Hematopoietic multipotent progenitor cell (in vitro differentiated cells): ENCODE measurements around the gene TMTC2. TPM values are rescaled to one million over a fixed set of nuclear protein-coding genes. Genes with fewer than 3 reads are reported as not detected.
"Not testable (repeated sequence)": the region's sequence is repeated elsewhere in the genome, so short reads cannot be mapped to it uniquely, and the experiment has no call there.

Experiments used
- DNase-seq, 3 donors: peaks; one replicate each; pipeline ENCODE4 v3.0.0-alpha.2; 2011 to 2015; ENCODE audit warnings: low read depth in 2 of 3, low spot score in 2 of 3
- total RNA-seq: library from RNA; depleted of rRNA; stranded (reverse); fragments of >200 nt; gene quantifications from one replicate; pipeline ENCODE4 v1.2.3, GENCODE V29; 2012

Gene TMTC2
- total RNA-seq, 1 donor, result 2.7 TPM

DNA sequence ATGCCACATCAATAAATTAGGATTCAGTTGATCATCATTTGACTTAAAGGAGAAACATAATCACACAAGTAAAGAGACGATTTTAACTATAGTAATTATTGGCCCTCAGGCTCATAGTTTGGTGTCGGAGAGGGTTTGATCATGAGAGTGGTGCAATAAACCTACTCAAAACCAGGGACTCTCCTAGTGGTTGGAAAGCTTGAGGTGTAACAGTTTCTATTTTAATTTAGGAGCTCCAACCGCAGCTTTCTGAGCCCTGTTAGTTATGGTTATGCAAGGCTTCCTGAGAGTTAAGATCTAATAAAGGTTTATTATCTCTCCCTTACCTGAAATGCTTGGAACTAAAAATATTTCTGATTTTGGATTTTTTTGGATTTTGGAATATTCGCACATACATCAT, 36.4 kb downstream of the TMTC2 start:
- no peak for DNase-seq

DNA sequence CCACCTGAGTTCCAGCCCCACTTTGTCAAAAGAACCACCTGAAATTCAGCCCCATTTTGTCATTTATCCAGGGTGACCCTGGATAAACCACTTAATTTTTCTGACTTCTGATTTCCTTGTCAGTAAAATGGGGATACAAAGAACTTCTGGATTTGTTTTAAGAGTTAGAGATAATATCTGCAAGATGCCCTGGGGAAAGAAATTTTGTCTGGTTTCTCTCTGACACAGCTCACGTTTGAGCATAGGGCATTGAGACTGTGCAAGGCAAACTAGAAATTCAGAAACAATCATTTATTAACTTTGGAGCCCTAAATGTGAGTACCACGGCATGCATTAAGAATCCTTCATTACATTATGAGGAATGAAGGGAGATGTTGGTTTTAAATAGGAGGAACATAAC, 37.2 kb downstream of the TMTC2 start:
- DNase-seq, result no peak

DNA sequence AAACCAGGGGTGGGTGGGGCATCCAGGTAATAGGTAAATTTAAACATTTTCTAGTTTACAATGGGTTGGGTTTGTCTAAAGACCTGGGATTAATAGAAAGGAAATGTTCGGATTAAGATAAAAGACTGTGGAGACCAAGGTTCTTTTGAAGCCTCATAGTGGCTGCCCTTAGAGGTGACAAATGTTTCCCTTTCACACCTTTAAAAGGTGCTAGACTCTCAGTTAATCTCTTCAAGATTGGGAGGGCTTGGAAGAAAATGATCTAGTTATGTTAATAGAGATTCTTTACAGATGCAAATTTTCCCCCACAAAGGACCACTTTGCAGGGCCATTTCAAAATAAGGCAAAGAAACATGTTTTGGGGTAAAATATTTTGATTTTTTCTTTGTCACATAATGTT, 39.0 kb downstream of the TMTC2 start:
- DNase-seq, result no peak

DNA sequence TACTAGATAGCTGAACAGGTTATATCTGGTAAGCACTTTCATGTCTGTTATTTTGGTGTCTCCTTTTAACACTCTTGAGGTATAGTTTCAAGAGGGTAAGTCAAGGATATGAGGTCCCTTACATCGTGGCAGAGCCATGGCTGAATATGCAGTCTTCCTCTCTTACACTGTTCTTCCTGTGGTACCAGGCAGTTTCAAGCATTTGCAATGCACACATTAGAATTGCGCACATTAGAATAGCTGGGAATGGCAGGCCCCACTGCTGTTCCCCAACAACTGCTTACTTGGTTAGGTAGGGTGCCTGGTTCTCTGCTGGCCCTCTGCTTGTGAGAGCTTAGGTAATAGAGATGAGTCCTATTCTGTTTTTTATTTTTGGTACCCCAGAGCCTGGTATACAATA, 41.2 kb downstream of the TMTC2 start:
- no peak for DNase-seq

DNA sequence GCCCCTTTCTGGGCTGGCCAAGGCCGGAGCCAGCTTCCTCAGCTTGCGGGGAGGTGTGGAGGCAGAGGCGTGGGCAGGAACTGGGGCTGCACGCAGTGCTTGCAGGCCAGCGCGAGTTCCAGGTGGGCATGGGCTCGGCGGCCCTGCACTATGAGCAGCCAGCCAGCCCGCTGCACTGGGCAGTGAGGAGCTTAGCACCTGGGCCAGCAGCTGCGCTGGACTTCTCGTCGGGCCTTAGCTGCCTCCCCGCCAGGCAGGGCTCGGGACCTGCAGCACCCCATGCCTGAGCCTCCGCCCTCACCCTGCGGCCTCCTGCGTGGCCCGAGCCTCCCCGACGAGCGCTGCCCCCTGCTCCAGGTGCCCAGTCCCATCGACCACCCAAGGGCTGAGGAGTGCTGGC, 42.0 kb downstream of the TMTC2 start:
- no peak for DNase-seq

DNA sequence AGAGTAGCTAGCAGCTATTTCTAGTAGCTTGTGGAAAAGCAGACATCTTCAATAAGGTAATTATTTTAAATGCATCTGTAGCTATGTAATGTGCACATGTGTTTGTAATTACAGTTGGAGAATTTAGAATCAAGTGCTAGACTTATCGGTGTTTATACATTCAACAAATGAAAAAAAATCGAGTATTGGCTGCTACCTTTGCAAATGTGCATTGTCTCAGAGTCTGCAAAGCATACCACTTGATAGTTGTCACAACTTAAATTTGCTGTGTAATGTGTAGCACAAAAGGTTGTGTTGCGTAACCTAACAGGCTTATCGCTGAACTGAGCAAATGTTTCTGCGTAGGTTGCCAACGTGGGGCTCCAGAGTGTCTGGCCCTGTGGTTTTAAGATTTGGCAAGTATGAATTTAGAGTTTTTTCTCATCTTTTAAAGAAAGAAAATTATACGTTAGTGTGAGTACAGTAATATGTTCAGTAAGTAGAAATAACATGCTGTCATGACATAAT, 44.3 kb downstream of the TMTC2 start:
- DNase-seq, result no peak

DNA sequence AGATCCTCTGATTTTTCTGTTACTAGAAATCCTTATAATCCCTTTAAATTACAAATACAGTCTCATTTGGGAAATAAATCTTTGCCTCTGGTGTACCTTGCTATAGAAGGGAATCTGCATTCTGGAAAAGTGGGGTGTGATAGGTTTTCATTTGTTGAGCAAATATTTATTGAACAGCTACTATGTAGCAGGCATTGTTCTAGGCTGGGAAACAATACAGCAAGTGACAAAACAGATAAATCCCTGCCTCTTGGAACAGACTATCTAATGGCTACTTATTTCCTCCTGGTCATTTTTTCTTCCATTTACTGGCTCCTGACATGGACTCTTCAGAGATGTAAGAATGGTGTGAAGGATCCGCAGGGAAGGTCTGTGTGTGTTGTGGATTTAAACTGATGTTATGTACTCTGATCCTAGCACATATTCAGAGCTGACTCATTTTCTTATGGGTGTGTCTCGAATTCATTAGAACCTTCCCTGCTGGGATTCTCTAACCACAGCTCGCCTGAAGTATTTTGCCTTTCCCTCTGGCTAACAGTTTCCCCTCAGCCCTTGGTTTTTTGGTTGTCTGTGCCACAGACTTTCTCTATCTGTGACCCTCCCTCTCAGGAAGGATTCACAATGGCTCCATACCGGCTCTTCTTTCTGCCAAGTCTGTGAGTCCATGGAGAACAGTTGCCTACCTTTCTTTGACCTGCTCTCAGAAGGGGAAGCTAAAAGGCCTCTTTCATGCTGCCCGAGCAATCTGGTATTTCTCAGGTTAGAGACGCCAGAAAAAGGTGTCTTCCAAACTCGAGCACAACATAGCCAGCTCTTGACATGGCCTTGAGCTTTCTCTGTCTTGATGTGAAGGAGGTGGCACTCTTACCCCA, 53.7 kb downstream of the TMTC2 start:
- DNase-seq, result no peak

DNA sequence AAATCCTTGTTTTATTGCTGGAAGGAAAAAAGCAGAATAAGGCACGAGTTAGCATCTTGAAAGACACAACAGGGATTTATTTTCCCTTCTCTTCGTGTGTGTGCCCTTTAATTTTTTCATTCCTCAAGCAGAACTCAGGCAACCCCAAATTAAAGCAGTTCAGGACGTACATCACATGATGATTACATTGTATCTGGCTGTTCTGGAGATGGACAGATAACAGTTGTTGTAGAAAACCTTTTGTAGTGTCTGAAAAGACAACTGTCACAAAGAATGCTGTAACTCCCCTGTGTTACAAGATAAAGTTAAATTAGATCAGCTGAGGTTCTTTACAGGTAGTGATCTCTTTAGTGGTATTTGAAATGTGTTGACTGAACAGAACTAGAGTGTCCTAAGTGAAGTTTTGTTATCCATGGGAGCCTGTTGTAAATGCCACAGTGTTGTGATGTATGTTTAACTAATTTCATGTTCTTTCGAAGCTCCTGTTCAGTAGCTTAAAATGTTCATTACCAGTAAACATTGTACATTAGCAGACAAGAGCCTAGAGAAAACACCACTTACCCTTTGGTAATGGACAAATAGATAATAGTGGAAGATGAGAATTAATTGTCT, 58.5 kb downstream of the TMTC2 start:
- DNase-seq, result no peak

DNA sequence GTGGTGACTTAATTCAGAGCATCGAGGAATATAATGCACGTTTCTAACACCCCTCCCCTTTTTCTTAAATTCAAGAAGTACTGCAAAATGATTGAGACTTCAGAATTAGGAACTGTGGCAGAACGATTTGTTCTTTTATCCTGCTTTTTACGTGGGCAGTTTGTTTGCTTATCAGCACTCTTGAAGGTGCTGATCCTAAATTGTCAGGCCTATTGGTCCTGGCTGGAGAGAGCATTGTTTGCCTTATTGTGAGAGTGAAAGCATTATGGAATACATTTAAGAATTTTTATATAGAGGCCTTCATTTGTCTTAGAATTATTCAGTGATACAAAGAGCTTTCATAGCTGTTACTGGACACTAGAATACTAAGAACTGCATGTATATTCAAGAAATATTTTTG, 59.1 kb downstream of the TMTC2 start:
- DNase-seq, result no peak

DNA sequence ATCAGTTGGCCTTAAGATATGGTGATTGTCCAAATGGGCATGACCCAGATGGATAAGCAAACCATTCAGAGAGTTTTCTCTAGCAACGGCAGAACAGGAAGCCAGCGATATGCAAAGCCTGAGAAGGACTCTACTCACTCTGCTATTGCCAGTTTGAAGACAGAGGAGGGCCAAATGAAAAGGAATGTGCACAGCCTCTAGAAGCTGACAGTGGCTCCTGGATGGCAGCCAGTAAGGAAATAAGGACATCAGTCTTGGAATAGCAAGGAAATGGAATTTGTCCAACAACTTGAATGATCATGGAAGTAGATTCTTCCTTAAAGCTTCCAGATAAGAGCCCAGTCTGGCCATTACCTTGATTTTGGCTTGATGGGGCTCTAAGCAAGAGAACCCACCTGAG, 60.0 kb downstream of the TMTC2 start:
- no peak for DNase-seq

DNA sequence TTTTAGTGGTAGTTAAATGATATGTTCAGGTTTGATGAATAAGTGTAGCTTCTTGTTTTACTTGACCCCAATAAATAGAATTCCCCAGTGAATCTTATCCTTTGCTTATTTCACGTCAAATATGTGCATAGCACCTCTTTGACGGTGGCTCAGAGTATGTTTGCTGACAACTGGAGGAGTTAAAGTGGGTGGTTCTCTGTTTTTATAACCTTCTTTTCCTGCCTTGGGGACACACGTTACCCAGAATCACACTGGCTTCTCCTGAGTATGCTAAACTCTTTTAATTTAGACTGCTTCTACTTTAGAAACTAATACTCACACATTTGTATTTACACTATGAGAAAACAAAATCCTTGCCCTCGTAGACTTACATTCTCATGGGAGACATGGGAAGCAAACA, 62.3 kb downstream of the TMTC2 start:
- DNase-seq, result no peak

DNA sequence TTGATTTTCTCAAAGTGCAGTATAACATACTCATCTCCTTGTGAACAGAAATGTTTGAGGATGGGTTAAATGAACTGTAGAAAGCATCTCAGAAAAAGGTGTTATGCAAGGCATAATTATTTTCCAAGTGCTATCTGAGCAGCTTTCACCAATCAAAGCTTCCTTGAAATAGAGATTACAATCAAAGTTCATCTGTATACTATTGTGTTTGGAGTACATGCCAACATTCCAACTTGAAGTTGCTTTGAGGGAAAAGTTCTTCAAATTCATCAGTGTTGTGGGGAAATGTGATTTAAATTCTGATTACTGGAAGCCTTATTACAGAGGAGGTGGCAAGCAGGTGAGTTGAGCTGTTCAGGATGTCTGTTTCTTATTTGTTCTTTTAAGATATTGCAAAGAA, 68.2 kb downstream of the TMTC2 start:
- DNase-seq, result no peak

DNA sequence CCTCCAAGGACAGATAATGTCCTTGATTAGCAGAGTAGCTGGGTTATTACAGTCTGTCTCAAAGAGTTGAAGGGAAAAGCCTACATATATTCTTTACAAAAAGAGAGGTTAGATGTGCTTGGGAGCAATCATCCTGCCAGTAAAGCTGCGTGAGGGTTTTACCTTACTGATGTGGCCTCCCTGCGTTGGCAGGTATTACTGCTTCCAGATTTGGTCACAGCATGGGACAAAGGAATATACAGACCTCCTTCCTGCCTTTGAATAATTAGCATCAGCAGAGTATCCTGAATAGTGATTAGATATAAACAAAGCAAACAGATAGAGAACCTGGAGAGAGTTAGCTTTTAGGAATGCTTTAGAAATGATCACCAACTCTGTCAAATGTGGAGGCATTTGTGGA, 69.6 kb downstream of the TMTC2 start:
- no peak for DNase-seq

DNA sequence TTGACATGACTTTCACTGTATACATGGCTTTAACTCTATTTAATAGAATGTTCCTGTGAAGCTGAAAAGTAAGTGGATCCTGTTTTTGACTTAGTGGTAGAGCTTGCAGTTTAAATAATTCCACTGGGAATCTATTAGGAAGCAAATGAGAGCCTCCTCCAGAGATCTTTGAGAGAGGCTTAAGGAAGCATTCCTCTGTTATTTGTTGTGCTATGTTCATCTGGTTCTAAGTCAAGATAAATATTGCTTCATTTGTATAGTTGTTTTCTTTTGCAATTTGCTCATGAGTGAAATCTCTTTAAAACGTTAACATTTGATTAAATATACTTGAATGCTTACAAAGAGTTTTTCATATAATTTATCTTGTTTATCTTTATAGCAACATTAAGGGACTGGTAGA, 70.4 kb downstream of the TMTC2 start:
- DNase-seq, result no peak

DNA sequence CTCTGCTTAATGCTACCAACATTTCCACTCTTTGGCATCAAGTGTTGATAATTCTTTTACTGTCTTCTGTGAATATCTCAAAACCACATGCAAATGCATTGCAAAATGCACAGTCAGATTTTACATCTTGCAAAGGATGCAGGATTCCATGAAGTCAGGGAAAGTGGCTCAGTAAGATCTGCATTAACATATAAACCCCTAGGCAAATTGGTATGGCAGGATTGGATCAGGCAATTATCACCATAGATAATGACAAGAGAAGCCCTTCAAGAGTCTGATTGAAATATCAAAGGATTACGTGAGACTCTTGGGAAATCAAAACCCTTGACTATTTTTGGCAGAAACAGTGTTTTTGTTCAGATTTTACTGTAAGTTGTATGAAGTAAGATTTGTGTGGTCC, 71.0 kb downstream of the TMTC2 start:
- no peak for DNase-seq

DNA sequence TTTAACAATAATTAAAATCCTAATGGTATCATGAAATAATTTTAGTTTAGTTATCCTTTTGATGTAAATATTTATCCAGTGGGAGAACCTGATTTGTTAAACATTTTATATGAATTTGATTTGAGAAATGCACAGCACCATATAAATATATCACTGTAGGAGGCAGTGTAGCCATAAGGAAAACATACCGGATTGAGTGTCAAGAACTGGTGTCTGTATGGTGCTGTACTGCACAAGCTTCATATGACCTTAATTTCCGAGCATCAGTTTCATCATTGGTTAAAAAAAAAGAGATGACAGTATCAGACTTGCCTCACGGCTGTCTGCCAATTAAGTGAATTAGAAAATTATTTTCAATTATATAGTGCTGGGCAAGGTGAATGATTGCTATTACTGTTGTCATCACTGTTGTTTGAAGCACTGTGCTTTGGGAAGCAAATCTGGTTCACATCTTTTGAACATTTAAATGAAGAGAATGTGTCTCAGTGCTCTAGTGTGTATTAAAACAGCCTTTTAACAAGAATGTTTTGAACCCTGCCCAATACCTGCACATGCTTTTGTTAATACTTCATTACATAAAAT, 72.1 kb downstream of the TMTC2 start:
- no peak for DNase-seq

DNA sequence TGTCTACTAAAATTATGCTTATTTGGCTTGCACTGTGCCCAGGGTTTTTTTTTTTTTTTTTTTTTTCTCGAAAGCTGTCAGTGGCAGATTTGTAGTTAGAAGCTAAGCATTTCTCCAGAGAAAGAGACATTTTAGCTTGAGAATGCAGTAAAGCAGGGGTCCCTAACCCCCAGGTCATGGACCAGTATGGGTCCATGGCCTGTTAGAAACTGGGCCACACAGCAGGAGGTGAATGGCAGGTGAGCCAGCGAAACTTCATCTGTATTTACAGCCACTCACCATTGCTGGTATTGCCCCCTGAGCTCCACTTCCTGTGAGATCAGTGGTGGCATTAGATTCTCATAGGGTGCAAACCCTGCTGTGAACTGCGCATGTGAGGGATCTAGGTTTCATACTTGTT, 73.7 kb downstream of the TMTC2 start:
- DNase-seq, result no peak

DNA sequence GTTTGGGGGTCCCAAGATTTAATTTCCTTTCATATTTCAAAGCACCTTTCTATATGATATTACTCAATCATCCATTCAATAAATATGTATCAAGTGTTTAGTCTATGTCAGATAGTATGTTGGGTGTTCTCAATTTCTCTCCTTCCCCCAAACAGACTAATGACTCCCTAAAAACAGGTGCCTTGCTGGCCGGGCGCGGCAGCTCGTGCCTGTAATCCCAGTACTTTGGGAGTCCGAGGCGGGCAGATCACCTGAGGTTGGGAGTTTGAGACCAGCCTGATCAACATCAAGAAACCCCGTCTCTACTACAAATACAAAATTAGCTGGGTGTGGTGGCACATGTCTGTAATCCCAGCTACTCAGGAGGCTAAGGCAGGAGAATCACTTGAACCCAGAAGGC, 78.5 kb downstream of the TMTC2 start:
- DNase-seq, result not testable (repeated sequence)

DNA sequence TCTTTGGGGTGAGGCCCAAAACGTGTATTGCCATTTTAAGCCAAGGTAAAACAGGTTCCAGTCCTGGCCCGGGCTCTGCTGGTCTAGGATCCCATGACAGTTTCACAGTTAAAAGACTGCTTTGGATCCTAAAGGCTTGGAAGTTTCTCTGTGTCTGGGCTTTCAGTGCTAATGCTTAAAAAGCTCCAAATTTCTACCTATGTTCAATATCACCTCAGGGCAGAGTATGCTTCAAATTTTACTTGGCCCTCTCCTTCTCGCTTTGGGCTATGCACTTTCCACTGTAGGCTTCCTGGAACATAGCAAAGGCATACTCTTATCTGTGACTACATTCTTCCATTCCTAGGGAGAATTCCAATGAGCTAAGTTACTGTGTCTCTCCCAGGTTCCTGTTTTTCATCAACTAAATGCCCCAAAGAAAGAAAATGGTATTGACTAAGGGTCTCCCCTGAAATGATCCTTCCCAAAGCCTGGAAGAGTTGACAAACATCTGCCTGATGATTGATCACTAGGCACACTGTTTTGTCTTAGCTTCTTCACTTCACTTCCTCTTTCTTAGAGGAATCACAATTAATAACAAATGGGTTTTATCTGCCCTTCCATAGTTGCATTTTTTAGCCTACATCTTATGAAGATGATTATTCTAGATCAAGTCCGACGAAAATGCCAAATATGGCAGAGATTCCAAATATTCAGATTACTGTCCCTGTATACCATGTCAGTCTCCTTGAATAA, 79.4 kb downstream of the TMTC2 start:
- no peak for DNase-seq

DNA sequence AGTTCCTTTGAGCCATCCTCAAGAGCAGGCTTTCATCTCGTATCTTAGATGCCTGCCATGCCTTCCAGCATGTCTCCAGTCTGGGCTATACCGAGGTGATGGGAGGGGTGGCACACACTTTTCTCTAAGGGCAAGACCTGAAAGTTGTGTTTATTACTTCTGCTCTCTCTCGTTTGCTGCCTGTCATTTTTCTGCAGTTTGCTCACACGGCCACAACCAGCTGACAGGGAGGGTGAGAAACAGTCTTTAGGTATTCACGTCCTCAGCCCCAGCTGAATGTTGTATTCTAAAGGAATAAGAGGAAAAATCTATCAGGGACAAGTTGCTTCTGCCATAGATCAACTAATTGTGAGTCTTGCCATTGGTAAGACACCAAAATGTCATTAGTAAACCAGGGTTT, 88.0 kb downstream of the TMTC2 start:
- no peak for DNase-seq

DNA sequence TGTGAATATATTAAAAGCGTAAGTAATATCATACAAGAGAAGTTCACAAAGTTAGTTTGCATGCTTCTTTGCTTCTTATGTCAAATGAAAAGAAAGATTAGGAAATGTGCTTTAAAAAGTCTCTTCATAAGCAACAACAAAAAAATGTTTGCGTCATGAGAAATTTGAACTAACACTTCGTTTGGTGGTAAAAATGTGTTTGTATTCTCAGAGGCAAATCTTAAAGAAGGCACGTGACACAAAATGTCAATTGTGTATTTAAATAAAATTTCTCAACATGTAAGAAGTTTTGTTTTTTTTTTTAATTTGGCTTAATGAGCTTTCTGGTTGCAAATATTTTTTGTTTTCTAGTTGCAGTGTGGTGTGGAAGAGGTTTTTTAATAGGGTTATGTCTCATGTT, 93.8 kb downstream of the TMTC2 start:
- no peak for DNase-seq
